LoVo (cell line): ENCODE results near the gene FZD10.

Experiments
- DNase-seq: peaks from one replicate; pipeline ENCODE4 v3.0.0-alpha.2; 2016; ENCODE audit warnings: low spot score

The FZD10 gene

DNA sequence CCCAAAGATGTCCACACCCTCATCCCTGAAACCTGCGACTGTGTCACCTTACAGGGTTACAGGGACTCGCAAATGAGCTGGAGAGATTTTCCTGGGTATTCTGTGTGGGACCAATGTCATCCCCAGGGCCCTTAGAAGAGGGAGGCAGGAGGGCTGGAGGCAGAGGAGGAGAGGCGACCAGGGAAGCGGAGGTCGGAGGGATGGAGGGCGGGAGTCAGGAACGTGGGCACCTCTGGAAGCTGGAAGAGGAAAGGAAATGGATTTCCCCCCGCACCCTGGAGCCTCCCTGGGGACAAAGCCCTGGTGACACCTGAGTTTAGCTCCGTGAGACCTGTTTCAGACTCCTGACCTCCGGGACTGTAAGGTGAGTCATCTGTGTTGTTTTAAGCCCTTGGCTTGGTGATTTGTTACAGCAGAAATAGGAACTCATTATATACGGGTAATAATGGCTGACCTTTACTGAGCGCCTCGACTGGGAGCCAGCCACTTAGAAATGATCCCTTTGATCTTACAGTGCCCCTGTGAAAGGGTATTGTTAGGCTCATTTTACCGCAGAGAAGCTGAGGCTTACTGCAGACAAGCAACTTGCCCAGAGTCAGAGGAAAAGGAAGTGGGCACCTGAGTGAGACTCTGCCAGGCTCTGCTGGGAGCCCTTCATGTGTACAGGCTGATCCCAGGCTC is 29.3 kb upstream of the FZD10 start:
- peak; percentile 37 for DNase-seq

DNA sequence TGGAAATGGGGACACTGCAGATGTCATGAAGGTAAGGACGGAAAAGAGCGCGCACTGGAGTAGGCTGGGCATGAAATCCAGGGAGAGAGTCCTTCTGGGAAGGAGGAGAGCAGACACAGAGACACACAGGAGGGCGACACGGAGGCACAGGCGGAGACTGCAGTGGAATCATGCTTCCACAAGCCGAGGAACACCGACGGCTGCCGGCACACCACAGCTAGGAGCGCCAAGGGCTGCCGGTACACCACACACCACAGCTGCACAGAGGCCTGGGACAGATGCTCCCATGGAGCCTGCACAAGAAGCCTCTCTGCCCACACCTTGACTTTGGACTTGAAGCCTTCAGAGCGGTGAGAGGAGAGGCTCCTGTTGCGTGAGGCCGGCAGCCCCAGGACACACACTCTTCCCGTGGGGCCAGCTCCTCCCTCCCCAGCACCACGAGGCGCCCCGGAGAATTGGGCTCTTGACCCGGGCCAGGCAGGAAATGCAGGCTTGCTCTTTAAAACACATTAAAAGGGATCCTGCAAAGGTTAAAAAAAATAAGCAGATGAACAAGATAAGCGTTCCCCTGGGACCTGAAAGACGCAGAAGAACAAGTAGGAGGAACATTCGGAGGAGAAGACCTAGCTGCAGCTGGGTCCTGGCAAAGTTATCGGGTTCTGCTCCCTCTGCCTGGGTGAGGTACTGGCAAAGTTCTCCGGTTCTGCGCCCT is 28.3 kb upstream of the FZD10 start:
- no peak for DNase-seq

- DNase-seq: no peak
These were observed 27.7 kb upstream of the FZD10 start for GRCh38 chr12:130134563-130134915.

DNA sequence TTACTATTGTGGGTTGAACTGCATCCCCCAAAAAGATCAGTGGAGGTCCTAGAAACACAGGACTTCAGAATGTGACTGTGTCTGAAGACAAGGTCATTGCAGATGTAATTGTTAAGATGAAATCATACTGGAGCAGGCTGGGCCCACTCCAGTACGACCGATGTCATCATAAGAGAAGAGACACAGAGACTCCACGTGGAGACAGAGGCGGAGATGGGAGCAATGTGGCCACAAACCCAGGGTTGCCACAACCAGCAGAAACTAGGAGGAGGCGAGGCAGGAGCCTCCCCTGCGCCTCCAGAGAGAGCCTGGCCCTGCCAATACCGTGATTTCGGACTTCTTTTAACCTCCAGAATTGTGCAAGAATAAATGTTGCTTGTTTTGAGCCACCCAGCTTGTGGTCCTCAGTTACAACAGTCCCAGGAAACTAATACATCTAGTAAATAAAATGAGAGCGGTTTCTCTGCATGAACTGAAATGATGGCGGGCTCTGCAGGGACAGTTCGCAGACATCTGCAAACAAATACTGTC is 25.7 kb upstream of the FZD10 start:
- no peak for DNase-seq

DNA sequence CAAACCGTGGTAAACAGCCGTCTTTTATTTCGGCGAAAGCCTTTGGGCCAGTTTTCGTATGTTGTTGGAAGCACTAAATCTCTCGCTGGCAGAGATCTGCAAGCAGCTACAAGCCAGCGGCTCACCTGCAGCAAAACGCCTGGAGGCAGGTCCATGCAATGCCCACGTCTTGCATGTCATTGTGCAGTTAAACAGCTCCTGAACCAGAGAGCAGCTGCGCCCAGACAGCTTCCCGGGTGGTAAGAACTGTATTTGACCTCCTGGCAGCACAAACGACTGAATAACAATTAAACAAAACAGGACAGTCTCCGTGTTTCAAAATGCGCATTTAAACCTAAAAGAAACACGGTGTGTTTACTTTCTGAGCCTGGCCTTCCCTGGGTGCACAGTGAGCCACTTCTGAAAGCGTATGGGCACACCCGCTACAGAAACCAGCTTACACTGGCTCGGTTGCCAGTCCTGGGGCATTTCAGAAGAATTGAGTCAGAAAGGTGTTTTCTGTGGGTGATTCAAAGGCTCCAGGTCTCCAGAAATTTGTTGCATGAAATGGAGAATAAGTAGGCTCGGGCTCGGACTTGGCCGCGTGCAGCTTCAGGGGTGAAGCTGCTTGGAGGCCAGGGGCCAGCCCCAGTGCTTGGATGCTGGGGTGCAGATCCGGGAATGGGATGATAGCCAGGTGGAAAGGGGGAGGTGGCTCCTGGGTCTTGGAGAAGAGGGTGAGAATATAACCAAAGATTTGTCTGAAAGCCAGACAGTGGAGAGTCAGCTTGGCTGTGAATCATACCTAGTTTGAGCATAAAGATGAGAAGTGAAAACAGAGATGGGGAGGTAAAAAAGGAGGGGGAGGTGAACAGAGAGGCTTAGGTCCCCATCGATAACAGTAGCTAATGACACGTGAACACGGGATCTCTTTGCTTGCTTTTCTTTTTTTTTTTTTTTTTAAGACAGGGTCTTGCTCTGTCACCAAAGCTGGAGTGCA is 24.9 kb upstream of the FZD10 start:
- no peak for DNase-seq

- no peak for DNase-seq
These were observed 23.8 kb upstream of the FZD10 start for GRCh38 chr12:130138478-130138877.

DNA sequence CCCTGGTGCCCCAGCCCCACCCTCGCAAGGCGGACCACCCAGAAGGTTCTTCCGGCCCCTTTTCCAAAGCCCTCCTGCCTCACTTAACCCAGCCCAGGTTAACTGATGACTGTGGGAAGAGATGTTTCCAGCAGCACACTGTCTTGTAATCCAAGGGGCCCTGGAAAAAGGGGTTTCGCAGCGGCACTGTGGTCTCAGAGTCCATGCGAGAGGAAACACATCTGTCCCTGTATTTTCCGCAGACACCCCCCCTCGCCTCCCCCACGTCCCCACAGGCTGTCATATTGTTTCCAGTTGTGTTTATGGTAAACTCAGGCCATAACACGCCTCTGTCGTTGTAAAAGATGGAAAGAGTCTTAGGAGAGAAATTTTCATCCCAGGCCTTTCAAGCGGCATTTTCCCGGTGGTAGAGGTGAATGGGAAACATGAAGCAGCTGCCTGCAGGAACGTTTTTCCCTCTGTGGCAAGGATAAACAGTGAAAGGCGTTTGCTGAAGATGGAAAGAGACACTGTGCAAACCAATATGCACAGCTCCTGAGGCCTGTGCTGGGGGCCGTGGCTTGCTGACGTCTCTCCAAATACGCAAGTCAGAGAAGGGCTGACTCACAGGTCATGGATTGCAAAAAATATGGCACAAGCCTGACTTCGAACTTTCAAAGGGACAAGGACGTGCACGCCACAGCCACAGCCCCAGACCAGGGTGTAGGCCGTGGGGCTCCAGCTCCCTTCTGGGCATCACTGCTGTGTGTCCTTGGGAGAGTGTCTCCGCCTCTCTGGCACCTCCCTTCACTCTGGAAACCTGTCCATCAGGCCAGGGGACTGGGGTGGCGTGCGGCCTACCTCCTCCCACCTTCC is 22.5 kb upstream of the FZD10 start:
- no peak for DNase-seq

DNA sequence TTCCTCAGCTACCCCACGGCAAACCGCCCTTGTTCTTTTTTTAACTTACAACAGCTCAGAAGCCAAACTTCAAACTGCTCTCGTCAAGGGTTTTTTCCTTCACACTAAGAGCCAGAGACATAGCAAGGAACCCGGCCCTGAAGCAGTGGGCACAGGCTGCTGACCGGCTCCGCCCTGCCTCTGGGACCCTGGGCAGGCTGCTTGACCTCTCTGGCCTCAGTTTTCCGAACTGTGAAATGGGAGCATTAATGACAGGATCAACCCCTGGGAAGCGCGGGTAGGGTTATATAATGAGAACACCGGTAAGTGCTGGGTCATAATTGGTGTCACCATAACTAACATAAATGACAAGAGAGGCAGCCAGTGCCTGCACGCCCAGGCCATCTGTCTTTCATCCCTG is 21.2 kb upstream of the FZD10 start:
- DNase-seq: no peak

DNA sequence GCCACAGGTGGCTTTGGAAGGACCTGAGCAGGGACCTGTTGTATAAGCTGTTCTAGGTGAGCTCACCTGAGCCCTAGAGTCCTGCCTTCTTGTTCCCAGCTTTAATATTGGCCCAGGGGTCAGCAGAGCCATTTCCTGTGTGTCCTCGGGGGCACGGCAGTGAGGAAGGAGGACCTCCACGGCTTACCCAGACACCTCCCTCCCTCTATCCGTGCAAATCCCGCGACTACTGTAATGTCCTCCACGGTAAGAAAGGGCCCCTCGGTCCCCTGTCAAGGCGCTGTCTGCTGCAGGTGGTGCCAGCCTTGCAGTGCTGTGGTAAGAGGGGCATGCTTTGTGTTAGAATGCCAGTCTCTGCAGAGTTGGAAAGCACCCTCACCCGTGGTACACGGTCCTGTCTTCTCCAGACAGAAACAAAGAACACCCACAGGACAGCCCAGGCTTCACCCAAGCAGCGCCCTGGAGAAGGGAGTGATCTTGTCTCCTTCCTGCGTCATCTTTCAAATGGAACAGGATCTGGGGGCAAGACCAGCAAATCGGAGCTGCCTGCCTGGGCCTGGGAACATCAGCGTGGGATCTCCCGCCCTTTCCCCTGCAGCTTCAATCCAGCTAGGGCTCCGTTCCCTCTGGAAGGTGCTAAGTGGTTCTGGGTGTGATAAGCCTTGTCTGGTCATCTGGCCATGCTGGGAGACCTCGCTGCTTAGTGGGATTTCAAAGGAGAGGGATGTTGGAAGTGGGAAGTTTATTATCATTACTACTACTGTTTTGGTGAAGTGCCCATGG is 20.2 kb upstream of the FZD10 start:
- no peak for DNase-seq

- DNase-seq: no peak
These were observed 19.5 kb upstream of the FZD10 start for GRCh38 chr12:130142736-130143135.

GRCh38 chr12:130143136-130143535 is 19.1 kb upstream of the FZD10 start:
- no peak for DNase-seq

DNA sequence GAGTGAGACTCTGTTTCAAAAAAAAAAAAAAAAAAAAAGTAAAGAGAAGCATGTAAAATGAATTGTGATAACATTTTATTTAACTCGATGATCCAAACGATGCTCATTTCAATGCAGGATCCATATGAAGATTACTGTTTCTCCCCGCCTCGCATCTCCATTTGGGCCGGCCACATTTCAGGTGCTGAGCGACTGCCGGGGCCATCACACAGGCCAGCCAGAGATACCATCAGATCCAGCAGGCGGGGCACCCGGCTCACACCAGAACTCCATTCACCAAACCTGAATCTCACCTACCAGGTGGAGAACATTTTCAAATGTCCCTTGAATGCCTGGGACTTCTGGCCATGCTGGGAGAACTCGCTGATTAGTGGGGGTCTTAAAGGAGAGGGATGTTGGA is 18.0 kb upstream of the FZD10 start:
- DNase-seq: no peak

- no peak for DNase-seq
These were observed 16.5 kb upstream of the FZD10 start for GRCh38 chr12:130145731-130146130.

DNA sequence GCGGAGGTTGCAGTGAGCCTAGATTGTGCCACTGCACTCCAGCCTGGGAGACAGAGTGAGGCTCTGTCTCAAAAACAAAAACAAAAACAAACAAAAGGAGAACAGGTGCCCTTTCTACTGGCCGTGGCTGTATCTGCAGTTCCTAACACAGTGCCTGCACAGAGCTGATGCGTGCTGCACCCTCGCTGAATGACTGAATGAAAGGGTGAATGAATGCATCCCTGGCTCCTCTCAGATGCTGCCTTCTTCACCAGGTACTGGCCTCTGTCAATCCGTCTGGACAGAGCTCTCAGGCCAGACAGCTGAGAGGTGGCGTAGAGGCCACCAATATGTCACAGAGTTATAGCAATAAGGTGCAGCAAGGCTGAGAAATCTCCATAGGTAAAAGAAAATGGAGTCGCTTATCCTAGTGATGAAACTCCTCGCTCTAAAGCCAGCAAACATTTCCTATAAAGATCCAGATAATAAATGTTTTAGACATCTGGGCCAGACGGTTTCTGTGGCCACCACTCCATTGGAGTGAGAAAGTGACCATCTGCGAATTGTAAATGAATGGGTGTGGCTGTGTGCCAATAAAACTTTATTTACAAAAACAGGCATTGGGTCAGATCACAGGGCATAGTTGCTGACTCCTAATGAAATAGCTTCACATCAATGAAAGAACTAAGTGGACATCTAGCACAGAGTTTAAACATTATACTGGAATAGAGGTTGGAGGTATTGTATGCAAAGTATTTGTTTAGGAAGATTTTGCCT is 15.9 kb upstream of the FZD10 start:
- DNase-seq: no peak

DNA sequence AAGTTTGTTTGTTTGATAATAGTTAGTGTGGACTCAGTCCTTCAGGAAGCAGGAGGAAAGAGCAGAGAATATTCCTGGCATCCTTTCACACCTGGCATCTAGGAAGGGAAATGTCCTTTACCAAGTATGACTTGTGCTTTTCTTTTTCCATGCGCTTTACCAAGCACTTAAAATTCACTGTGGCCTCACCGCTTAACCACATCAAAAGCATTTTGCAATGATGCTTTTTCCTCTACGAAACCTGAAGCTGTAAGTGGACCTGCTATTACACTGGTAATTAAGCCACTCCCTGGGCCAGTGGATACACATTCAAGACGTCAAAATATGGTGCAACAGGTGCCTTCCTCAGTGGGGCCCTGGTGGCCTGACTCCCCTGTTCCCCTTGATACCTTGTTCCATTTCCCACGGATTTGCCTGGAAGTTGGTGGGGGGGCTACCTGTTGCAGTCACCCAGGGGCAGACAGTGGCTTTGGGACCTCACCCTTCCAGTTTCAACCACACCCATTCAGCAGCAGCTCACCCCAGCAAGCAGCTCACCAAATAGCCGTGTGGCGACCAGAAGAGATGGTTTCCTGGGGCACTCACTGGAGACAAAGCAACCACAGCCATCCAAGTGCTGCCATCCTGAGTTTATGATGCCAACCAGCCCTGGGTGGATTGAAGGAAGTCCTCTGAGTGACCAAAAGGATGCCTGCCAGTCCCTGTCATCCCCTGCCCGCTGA is 14.2 kb upstream of the FZD10 start:
- no peak for DNase-seq

- DNase-seq: no peak
These were observed 10.4 kb upstream of the FZD10 start for GRCh38 chr12:130151846-130152245.

GRCh38 chr12:130152386-130152785 is 9.9 kb upstream of the FZD10 start:
- no peak for DNase-seq

DNA sequence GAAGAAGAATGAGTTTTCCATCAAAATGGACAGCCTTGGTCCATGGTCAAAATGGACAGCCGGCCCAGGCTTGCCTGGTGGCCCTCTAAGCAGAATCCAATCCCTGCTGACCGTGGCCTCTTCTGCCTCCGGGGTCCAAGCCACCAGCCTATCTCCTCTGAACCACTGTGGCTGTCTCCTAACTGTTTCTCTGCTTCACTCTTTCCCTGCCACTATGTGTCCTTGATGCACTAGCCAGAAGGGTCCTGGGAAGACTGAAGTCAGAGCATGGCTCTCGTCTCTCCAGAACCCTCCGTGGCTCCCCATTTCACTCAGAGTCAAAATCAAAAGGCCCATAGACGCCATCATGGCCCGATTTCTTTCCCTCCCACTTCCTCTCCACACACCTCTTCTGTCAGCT is 8.5 kb upstream of the FZD10 start:
- DNase-seq: no peak
